ENCODE data around the gene RAP1GAP.

- no peak for TF ChIP-seq SAP30 (IDR thresholded peaks at IDR 0.05; ENCODE audit: borderline replicate concordance, insufficient read depth, low read depth, low read length, poor library complexity, severe bottlenecking)
- no peak for TF ChIP-seq FOXP1 (CRISPR knock-in tag; IDR thresholded peaks at IDR 0.05)
- TF ChIP-seq SNAPC5 (CRISPR knock-in tag; IDR thresholded peaks at IDR 0.05), result no peak
- TF ChIP-seq DPF2 (IDR thresholded peaks at IDR 0.05), result no peak
- no peak for TF ChIP-seq ZFP36 (IDR thresholded peaks at IDR 0.05; ENCODE audit: low read depth, low read length, partially characterized antibody)
These were observed 18.8 kb downstream of the RAP1GAP start for GRCh38 chr1:21650400-21650799.

Measured in K562 (cell line).